Measurements from ENCODE around the gene FGD6. TPM values are rescaled to one million over a fixed set of nuclear protein-coding genes. Genes with fewer than 3 reads are reported as not detected.
A peak's percentile ranks its signal among the peaks of the same experiment; 100 is the strongest.

Gene FGD6
- polyA plus RNA-seq, 2 of the 4 experiments (the other 2 are of a cell fraction) = 15.5 to 48.0 TPM

- Histone ChIP-seq H3K4me1 (peaks cover 94% of the 10 kb centered on the region), H3K9me3 (no peaks in the 10 kb centered on the region), H3K4me3 (no peak overlapping the region), H3K27ac (peak overlapping the region; percentile 80 to 92), H3K4me2 (peak overlapping the region; percentile 78)
- WGBS (ENCODE audit: missing lambda C conversion rate) = 1% methylated on average over 8 of the region's 8 CpGs
- CTCF ChIA-PET = interaction anchor here (0.7 to 5.1 kb wide), 10 partner anchors 9 to 361 kb away, joined by 3 to 28 read pairs (median 3); partner anchors contain the start of genes FGD6 and VEZT
- FAIRE-seq (peak; percentile 39), ATAC-seq (peak; percentile 78 to 85), DNase-seq (ENCODE audit: low read depth in 1 of 2, low spot score in 1 of 2) (peak; percentile 70 to 90)
- POLR2A ChIA-PET = interaction anchor here (1.3 to 2.1 kb wide), 5 partner anchors 14 to 44 kb away, joined by 4 to 13 read pairs (median 10); partner anchors contain the start of genes FGD6 and VEZT
- TF ChIP-seq, protein P1, sequence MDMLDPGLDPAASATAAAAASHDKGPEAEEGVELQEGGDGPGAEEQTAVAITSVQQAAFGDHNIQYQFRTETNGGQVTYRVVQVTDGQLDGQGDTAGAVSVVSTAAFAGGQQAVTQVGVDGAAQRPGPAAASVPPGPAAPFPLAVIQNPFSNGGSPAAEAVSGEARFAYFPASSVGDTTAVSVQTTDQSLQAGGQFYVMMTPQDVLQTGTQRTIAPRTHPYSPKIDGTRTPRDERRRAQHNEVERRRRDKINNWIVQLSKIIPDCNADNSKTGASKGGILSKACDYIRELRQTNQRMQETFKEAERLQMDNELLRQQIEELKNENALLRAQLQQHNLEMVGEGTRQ (IDR thresholded peaks at IDR 0.05) = no peak
- TF ChIP-seq TP53 (CRISPR knock-in tag; IDR thresholded peaks at IDR 0.05) (no peak), ZSCAN20 (CRISPR knock-in tag; IDR thresholded peaks at IDR 0.05) (no peak), FOSB (CRISPR knock-in tag; IDR thresholded peaks at IDR 0.05) (0 out of 2 replicates have a peak, but pooled peaks have one; percentile 51), CHD4 (IDR thresholded peaks at IDR 0.05; ENCODE audit: borderline replicate concordance) (no peak), CBX8 (IDR thresholded peaks at IDR 0.05) (no peak), NPAS2 (CRISPR knock-in tag; IDR thresholded peaks at IDR 0.05; ENCODE audit: borderline replicate concordance) (no peak), SMC3 (IDR thresholded peaks at IDR 0.05) (peak; percentile 36; the same call in 1 of the 3 replicates), POLR2AphosphoS2 (conservative IDR thresholded peaks at IDR 0.05; ENCODE audit: low read length) (no peak), RARB (CRISPR knock-in tag; IDR thresholded peaks at IDR 0.05) (no peak), FOSL2 (IDR thresholded peaks at IDR 0.05) (no peak), FOSL2 (CRISPR knock-in tag; IDR thresholded peaks at IDR 0.05) (peak; percentile 48), HMGXB4 (CRISPR knock-in tag; IDR thresholded peaks at IDR 0.05; ENCODE audit: borderline replicate concordance) (no peak), ZNF302 (CRISPR knock-in tag; IDR thresholded peaks at IDR 0.05) (no peak), RCOR1 (IDR thresholded peaks at IDR 0.05; ENCODE audit: low read depth, low read length) (no peak), HOXB13 (CRISPR knock-in tag; IDR thresholded peaks at IDR 0.05; ENCODE audit: low read depth) (no peak), REST (IDR thresholded peaks at IDR 0.05) (no peak), GATA3 (IDR thresholded peaks at IDR 0.05; ENCODE audit: borderline replicate concordance) (peak; percentile 72), JUNB (IDR thresholded peaks at IDR 0.05) (peak; percentile 52), POLR2A (IDR thresholded peaks at IDR 0.05; ENCODE audit: low read length) (no peak), HDAC2 (IDR thresholded peaks at IDR 0.05) (no peak), RAD21 (conservative IDR thresholded peaks at IDR 0.05 in 1 of 2, IDR thresholded peaks at IDR 0.05 in 1 of 2) (no peak; a peak in 2 of 5 replicates), EP300 (IDR thresholded peaks at IDR 0.05) (peak in 1 of 2 experiments; percentile 87; a peak in 4 of 5 replicates), JUN (IDR thresholded peaks at IDR 0.05) (peak; percentile 76 to 80; a peak in 4 of 5 replicates), MYC (IDR thresholded peaks at IDR 0.05; ENCODE audit: borderline replicate concordance, low read length) (no peak), ZC3H11A (IDR thresholded peaks at IDR 0.05) (no peak), PHF8 (IDR thresholded peaks at IDR 0.05; ENCODE audit: borderline replicate concordance, low read depth) (no peak), E2F6 (IDR thresholded peaks at IDR 0.05; ENCODE audit: borderline replicate concordance, low read depth) (no peak), MAFK (IDR thresholded peaks at IDR 0.05; ENCODE audit: partially characterized antibody) (no peak), CEBPB (IDR thresholded peaks at IDR 0.05) (peak; percentile 66 to 88; a peak in 3 of 4 replicates)
- TF ChIP-seq, protein P2, sequence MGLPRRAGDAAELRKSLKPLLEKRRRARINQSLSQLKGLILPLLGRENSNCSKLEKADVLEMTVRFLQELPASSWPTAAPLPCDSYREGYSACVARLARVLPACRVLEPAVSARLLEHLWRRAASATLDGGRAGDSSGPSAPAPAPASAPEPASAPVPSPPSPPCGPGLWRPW (IDR thresholded peaks at IDR 0.05) = no peak
- TF ChIP-seq, protein P3, sequence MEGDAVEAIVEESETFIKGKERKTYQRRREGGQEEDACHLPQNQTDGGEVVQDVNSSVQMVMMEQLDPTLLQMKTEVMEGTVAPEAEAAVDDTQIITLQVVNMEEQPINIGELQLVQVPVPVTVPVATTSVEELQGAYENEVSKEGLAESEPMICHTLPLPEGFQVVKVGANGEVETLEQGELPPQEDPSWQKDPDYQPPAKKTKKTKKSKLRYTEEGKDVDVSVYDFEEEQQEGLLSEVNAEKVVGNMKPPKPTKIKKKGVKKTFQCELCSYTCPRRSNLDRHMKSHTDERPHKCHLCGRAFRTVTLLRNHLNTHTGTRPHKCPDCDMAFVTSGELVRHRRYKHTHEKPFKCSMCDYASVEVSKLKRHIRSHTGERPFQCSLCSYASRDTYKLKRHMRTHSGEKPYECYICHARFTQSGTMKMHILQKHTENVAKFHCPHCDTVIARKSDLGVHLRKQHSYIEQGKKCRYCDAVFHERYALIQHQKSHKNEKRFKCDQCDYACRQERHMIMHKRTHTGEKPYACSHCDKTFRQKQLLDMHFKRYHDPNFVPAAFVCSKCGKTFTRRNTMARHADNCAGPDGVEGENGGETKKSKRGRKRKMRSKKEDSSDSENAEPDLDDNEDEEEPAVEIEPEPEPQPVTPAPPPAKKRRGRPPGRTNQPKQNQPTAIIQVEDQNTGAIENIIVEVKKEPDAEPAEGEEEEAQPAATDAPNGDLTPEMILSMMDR (IDR thresholded peaks at IDR 0.05) = no peak
These were observed 43.6 kb downstream of the FGD6 start for GRCh38 chr12:95173392-95174251.
